GM12878 (cell line): ENCODE measurements around the gene CD7.

Experiments
- YBX1 ChIP-seq: fragments of 450-650 bp; IDR thresholded peaks from 2 replicates; pipeline ENCODE4 v1.6.1; 2016; ENCODE audit warnings: antibody characterized with exemption
- TF ChIP-seq, protein P1 (sequence below): IDR thresholded peaks from 2 replicates; pipeline ENCODE4 v1.6.1; 2011; ENCODE audit warnings: low read depth, low read length, improper control_type of control experiment, borderline replicate concordance
- TF ChIP-seq, protein P2 (sequence below), 3 experiments: IDR thresholded peaks in 2 of 3; conservative IDR thresholded peaks in 1 of 3; 2 replicates each; pipeline ENCODE4 v1.5.1; 2011; ENCODE audit warnings: low read depth in 3 of 3, low read length in 3 of 3, mild to moderate bottlenecking in 3 of 3, control low read depth in 2 of 3, moderate library complexity in 2 of 3, inconsistent platforms in 1 of 3, mixed read lengths in 1 of 3; ENCODE audit not compliant: control insufficient read depth in 2 of 3, insufficient read depth in 1 of 3; ENCODE audit errors: extremely low read depth in 1 of 3

DNA sequence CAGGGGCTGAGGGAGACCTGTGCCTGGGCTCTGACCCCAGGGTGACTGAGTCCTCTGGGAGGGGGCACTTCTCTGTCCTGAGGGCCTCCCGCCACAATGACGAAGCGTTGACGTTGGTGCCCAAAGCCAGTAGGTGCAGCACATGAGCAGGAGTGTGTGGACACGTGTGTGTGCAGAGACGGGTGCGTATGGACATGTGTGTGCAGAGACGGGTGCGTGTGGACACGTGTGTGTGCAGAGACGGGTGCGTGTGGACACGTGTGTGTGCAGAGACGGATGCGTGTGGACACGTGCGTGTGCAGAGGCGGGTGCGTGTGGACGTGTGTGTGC is 726 bp upstream of the CD7 start:
- TF ChIP-seq, protein P1, sequence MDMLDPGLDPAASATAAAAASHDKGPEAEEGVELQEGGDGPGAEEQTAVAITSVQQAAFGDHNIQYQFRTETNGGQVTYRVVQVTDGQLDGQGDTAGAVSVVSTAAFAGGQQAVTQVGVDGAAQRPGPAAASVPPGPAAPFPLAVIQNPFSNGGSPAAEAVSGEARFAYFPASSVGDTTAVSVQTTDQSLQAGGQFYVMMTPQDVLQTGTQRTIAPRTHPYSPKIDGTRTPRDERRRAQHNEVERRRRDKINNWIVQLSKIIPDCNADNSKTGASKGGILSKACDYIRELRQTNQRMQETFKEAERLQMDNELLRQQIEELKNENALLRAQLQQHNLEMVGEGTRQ = no peak
- TF ChIP-seq, protein P2, sequence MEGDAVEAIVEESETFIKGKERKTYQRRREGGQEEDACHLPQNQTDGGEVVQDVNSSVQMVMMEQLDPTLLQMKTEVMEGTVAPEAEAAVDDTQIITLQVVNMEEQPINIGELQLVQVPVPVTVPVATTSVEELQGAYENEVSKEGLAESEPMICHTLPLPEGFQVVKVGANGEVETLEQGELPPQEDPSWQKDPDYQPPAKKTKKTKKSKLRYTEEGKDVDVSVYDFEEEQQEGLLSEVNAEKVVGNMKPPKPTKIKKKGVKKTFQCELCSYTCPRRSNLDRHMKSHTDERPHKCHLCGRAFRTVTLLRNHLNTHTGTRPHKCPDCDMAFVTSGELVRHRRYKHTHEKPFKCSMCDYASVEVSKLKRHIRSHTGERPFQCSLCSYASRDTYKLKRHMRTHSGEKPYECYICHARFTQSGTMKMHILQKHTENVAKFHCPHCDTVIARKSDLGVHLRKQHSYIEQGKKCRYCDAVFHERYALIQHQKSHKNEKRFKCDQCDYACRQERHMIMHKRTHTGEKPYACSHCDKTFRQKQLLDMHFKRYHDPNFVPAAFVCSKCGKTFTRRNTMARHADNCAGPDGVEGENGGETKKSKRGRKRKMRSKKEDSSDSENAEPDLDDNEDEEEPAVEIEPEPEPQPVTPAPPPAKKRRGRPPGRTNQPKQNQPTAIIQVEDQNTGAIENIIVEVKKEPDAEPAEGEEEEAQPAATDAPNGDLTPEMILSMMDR (IDR thresholded peaks at IDR 0.05 in 2 of 3, conservative IDR thresholded peaks at IDR 0.05 in 1 of 3; ENCODE audit: control insufficient read depth in 2 of 3, extremely low read depth in 1 of 3, insufficient read depth in 1 of 3, low read depth in 3 of 3, low read length in 3 of 3) = no peak
- TF ChIP-seq YBX1 = no peak
